Measurements from ENCODE around the gene PCSK4.
"Not testable (repeated sequence)": the region's sequence is repeated elsewhere in the genome, so short reads cannot be mapped to it uniquely, and the experiment has no call there.

PCSK4 gene

GRCh38 chr19:1490311-1491113 lies at the start of gene PCSK4:
PCSK4 (minus strand) TSS chr19:1490350; CDS start chr19:1490346, 4 bp downstream.
- H3K9ac ChIP-seq (ENCODE audit: low read depth, low read length): peak within 1 kb of the TSS; percentile 75; the same call in 1 of the 2 replicates
- H3K27ac ChIP-seq (ENCODE audit: low read length): no peak within 1 kb of the TSS
- peaks cover 25% of the 10 kb centered on the region for H3K27me3 ChIP-seq (ENCODE audit: insufficient read depth, low read length)
- H3K4me1 ChIP-seq (ENCODE audit: insufficient read depth, low read length): no peaks in the 10 kb centered on the region; the same call in 1 of the 2 replicates
- H3K36me3 ChIP-seq (ENCODE audit: insufficient read depth, low read depth, low read length): no peaks in the 10 kb centered on the region
- H3K4me3 ChIP-seq (ENCODE audit: low read length): peak within 1 kb of the TSS; percentile 89
- H3K9me3 ChIP-seq (ENCODE audit: insufficient read depth, low read depth, low read length): no peaks in the 10 kb centered on the region

GRCh38 chr19:1539749-1540148 lies 49.6 kb upstream of the PCSK4 start:
- H3K9me3 ChIP-seq (ENCODE audit: insufficient read depth, low read depth, low read length); H3K27me3 ChIP-seq (ENCODE audit: insufficient read depth, low read length); H3K4me3 ChIP-seq (ENCODE audit: low read length); H3K27ac ChIP-seq (ENCODE audit: low read length); H3K36me3 ChIP-seq (ENCODE audit: insufficient read depth, low read depth, low read length); H3K4me1 ChIP-seq (ENCODE audit: insufficient read depth, low read length); H3K9ac ChIP-seq (ENCODE audit: low read depth, low read length): not testable (repeated sequence)

GRCh38 chr19:1538978-1539377 lies 48.8 kb upstream of the PCSK4 start:
- no peaks in the 10 kb centered on the region for H3K4me1 ChIP-seq (ENCODE audit: insufficient read depth, low read length)
- no peak overlapping the region for H3K9ac ChIP-seq (ENCODE audit: low read depth, low read length)
- H3K4me3 ChIP-seq (ENCODE audit: low read length): no peak overlapping the region
- H3K27me3 ChIP-seq (ENCODE audit: insufficient read depth, low read length): peaks cover 5% of the 10 kb centered on the region; the same call in 1 of the 2 replicates
- no peaks in the 10 kb centered on the region for H3K9me3 ChIP-seq (ENCODE audit: insufficient read depth, low read depth, low read length)
- H3K27ac ChIP-seq (ENCODE audit: low read length): no peak overlapping the region
- no peaks in the 10 kb centered on the region for H3K36me3 ChIP-seq (ENCODE audit: insufficient read depth, low read depth, low read length)

GRCh38 chr19:1535699-1536098 lies 45.5 kb upstream of the PCSK4 start:
- H3K27me3 ChIP-seq (ENCODE audit: insufficient read depth, low read length); H3K9me3 ChIP-seq (ENCODE audit: insufficient read depth, low read depth, low read length); H3K4me1 ChIP-seq (ENCODE audit: insufficient read depth, low read length); H3K4me3 ChIP-seq (ENCODE audit: low read length); H3K36me3 ChIP-seq (ENCODE audit: insufficient read depth, low read depth, low read length); H3K9ac ChIP-seq (ENCODE audit: low read depth, low read length); H3K27ac ChIP-seq (ENCODE audit: low read length): not testable (repeated sequence)

DNA sequence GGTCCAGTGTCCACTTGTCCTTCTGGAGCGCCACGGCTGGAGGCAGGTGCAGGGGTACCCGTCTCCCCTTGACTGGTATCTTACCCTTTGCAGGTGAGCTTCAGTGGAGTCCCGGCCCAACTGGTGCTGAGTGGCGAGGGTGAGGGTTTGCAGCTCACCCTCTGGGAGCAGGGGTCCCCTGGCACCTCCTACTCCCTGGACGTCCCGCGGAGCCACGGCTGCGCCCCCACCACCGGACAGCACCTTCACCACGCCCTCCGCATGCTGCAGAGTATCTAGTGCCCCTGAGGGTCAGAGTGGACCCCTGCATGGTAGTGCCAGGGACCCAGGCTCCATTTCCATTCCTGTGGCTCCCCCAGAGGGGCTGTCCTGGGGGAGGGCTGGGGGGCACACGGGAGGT lies 44.8 kb upstream of the PCSK4 start:
- Histone ChIP-seq H3K9ac (ENCODE audit: low read depth, low read length) (no peak overlapping the region), H3K36me3 (ENCODE audit: insufficient read depth, low read depth, low read length) (no peaks in the 10 kb centered on the region), H3K27ac (ENCODE audit: low read length) (no peak overlapping the region), H3K9me3 (ENCODE audit: insufficient read depth, low read depth, low read length) (no peaks in the 10 kb centered on the region), H3K27me3 (ENCODE audit: insufficient read depth, low read length) (no peaks in the 10 kb centered on the region), H3K4me1 (ENCODE audit: insufficient read depth, low read length) (no peaks in the 10 kb centered on the region), H3K4me3 (ENCODE audit: low read length) (no peak overlapping the region)

- H3K36me3 ChIP-seq (ENCODE audit: insufficient read depth, low read depth, low read length): no peaks in the 10 kb centered on the region
- no peaks in the 10 kb centered on the region for H3K27me3 ChIP-seq (ENCODE audit: insufficient read depth, low read length)
- H3K27ac ChIP-seq (ENCODE audit: low read length): no peak overlapping the region
- H3K9me3 ChIP-seq (ENCODE audit: insufficient read depth, low read depth, low read length): no peaks in the 10 kb centered on the region
- no peaks in the 10 kb centered on the region for H3K4me1 ChIP-seq (ENCODE audit: insufficient read depth, low read length)
- H3K9ac ChIP-seq (ENCODE audit: low read depth, low read length): no peak overlapping the region
- H3K4me3 ChIP-seq (ENCODE audit: low read length): no peak overlapping the region
Observed at GRCh38 chr19:1533510-1534150, 43.5 kb upstream of the PCSK4 start.

- Histone ChIP-seq H3K36me3 (ENCODE audit: insufficient read depth, low read depth, low read length) (no peaks in the 10 kb centered on the region), H3K9ac (ENCODE audit: low read depth, low read length) (no peak overlapping the region), H3K4me1 (ENCODE audit: insufficient read depth, low read length) (no peaks in the 10 kb centered on the region), H3K27ac (ENCODE audit: low read length) (no peak overlapping the region), H3K4me3 (ENCODE audit: low read length) (no peak overlapping the region), H3K27me3 (ENCODE audit: insufficient read depth, low read length) (no peaks in the 10 kb centered on the region), H3K9me3 (ENCODE audit: insufficient read depth, low read depth, low read length) (no peaks in the 10 kb centered on the region)
Observed at GRCh38 chr19:1532003-1532402, 41.9 kb upstream of the PCSK4 start.

DNA sequence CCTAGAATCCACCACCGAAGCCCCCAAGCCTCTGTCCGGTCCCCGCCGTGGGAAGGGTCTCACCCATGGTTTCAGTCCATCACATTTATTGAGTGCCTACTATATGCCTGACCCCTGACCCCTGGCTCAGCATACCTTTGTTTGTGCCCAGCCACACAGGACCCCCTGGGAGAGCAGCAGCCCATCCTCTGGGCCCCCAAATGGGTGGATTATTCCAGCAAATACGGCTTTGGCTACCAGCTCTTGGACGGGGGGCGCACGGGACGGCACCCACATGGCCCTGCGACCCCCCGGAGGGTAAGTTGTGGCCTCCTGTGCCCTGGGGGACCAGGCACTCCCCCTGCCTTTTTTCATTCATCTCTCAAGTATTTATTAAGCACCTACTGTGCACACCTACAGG lies 41.4 kb upstream of the PCSK4 start:
- Histone ChIP-seq H3K4me1 (ENCODE audit: insufficient read depth, low read length) (no peaks in the 10 kb centered on the region), H3K36me3 (ENCODE audit: insufficient read depth, low read depth, low read length) (no peaks in the 10 kb centered on the region), H3K9me3 (ENCODE audit: insufficient read depth, low read depth, low read length) (no peaks in the 10 kb centered on the region), H3K9ac (ENCODE audit: low read depth, low read length) (no peak overlapping the region), H3K27ac (ENCODE audit: low read length) (no peak overlapping the region), H3K27me3 (ENCODE audit: insufficient read depth, low read length) (no peaks in the 10 kb centered on the region), H3K4me3 (ENCODE audit: low read length) (no peak overlapping the region)

DNA sequence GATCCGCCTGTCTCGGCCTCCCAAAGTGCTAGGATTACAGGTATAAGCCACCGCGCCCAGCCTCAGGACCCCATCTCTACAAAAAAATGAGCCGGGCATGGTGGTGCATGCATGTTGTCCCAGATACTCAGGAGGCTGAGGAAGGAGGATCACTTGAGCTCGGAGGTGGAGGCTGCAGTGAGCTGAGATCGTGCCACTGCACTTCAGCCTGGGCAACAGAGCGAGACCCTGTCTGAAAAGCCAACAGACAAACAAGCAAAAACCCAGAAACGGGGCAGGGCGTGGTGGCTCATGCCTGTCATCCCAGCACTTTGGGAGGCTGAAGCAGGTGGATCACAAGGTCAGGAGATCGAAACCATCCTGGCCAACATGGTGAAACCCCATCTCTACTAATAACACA lies 40.7 kb upstream of the PCSK4 start:
- not testable (repeated sequence) for H3K9me3 ChIP-seq (ENCODE audit: insufficient read depth, low read depth, low read length); H3K4me3 ChIP-seq (ENCODE audit: low read length); H3K27ac ChIP-seq (ENCODE audit: low read length); H3K9ac ChIP-seq (ENCODE audit: low read depth, low read length); H3K4me1 ChIP-seq (ENCODE audit: insufficient read depth, low read length); H3K27me3 ChIP-seq (ENCODE audit: insufficient read depth, low read length); H3K36me3 ChIP-seq (ENCODE audit: insufficient read depth, low read depth, low read length)

DNA sequence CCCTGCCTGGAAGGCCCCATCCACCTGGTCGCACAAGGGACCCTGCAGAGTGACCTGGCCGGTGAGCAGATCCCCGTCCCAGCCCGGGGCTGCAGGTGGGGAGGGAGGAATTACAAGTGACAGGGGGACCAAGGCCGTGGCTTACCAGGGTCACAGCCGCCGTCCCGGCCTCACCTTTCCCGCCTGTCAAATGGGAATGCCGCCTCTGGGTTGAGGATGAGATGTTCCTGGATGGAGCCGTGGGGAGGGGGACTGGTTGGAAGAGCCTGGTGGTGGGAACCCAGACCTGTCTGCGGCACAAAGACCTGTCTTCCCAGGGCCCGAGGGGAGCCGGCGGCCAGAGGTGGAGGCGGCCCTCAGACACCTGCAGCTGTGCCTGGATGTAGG lies 39.3 kb upstream of the PCSK4 start:
- no peaks in the 10 kb centered on the region for H3K4me1 ChIP-seq (ENCODE audit: insufficient read depth, low read length)
- H3K27ac ChIP-seq (ENCODE audit: low read length): no peak overlapping the region
- H3K27me3 ChIP-seq (ENCODE audit: insufficient read depth, low read length): peaks cover 18% of the 10 kb centered on the region
- H3K9ac ChIP-seq (ENCODE audit: low read depth, low read length): no peak overlapping the region
- no peak overlapping the region for H3K4me3 ChIP-seq (ENCODE audit: low read length)
- no peaks in the 10 kb centered on the region for H3K9me3 ChIP-seq (ENCODE audit: insufficient read depth, low read depth, low read length)
- H3K36me3 ChIP-seq (ENCODE audit: insufficient read depth, low read depth, low read length): no peaks in the 10 kb centered on the region

DNA sequence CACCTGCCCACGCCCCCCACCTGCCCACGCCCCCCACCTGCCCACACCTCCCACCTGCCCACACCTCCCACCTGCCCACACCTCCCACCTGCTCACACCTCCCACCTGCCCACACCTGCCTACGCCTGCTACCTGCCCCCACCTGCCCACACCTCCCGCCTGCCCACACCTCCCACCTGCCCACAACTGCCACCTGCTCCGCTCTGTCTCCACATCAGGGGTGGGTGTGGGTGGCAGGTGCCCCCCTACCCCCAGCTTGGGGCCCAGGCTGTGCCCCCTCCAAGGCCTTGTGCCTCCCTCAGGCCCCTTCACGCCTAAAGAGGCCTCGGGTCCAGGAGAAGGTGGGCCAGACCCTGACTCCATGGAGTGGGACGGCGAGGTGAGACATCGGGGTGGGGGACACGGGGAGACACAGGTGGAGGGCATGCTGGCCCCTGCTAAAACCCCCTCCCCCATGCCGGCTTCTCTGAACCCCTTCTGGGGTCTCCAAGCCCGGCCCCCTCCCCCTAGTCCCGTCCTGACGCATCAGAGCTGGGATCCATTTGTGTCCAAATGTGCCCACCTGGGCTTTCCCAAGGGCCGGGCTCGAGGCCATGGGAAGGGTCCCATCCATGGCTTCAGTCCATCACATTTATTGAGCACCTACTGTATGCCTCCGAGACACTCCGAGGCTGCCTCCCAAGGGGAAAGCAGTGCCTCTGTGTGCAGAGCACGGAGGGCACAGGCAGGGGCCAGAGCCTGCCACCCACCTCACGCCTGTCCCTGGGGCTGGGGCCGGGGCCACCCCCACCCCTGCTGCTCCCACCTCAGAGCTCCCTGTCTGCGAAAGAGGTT lies 38.7 kb upstream of the PCSK4 start:
- H3K9ac ChIP-seq (ENCODE audit: low read depth, low read length): no peak overlapping the region
- H3K9me3 ChIP-seq (ENCODE audit: insufficient read depth, low read depth, low read length): no peaks in the 10 kb centered on the region
- no peaks in the 10 kb centered on the region for H3K36me3 ChIP-seq (ENCODE audit: insufficient read depth, low read depth, low read length)
- no peak overlapping the region for H3K4me3 ChIP-seq (ENCODE audit: low read length)
- H3K27me3 ChIP-seq (ENCODE audit: insufficient read depth, low read length): peaks cover 24% of the 10 kb centered on the region
- H3K4me1 ChIP-seq (ENCODE audit: insufficient read depth, low read length): no peaks in the 10 kb centered on the region
- no peak overlapping the region for H3K27ac ChIP-seq (ENCODE audit: low read length)
